MM.1S (cell line): ENCODE data around the gene PCDH9.

Source experiments
- EZH2 ChIP-seq: fragments of 300-600 bp; sonication (generic); optimal IDR thresholded peaks from 2 replicates; pipeline ENCODE3; 2017; ENCODE audit warnings: low read depth, mild to moderate bottlenecking, antibody characterized with exemption, low read length, mixed read lengths
- EZH2phosphoT487 ChIP-seq: fragments of 300-600 bp; sonication (generic); IDR thresholded peaks from 2 replicates; pipeline ENCODE4 v1.6.1; 2018; ENCODE audit warnings: antibody characterized with exemption, low read length

- TF ChIP-seq EZH2 (no peak), EZH2phosphoT487 (no peak)
Measured at GRCh38 chr13:66927562-66927961, 302.6 kb downstream of the PCDH9 start.
